ENCODE results near the gene PPDPF.

The PPDPF gene

DNA sequence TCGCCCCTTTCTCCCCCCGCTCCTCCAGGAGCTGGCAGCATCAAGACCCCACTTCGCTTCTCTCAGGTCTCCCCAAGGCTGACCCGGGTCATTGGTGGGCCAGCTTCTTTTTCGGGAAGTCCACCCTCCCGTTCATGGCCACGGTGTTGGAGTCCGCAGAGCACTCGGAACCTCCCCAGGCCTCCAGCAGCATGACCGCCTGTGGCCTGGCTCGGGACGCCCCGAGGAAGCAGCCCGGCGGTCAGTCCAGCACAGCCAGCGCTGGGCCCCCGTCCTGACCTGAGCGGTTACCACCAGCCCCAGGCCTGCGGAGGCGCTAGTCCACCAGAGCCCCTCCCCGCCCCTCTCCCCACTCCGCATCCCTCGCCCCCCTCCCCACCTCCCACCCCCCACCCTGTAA is 1.0 kb downstream of the PPDPF start:
- Histone ChIP-seq H3K9me3 (ENCODE audit: control insufficient read depth, low read length) (no peaks in the 10 kb centered on the region), H3K4me3 (ENCODE audit: insufficient read depth, low read depth, low read length, poor library complexity, severe bottlenecking) (peak overlapping the region; percentile 76), H3K27me3 (replicated peaks; ENCODE audit: control insufficient read depth, insufficient read depth, low read length, poor library complexity, severe bottlenecking) (no peaks in the 10 kb centered on the region), H3K4me1 (ENCODE audit: control insufficient read depth, insufficient read depth, low read length, poor library complexity, severe bottlenecking) (peaks cover 25% of the 10 kb centered on the region), H3K36me3 (ENCODE audit: control insufficient read depth, insufficient read depth, low read length) (peaks cover 10% of the 10 kb centered on the region), H3K27ac (ENCODE audit: insufficient read depth, low read length, poor library complexity, severe bottlenecking) (peak overlapping the region; percentile 70)
- no peak for DNase-seq

DNA sequence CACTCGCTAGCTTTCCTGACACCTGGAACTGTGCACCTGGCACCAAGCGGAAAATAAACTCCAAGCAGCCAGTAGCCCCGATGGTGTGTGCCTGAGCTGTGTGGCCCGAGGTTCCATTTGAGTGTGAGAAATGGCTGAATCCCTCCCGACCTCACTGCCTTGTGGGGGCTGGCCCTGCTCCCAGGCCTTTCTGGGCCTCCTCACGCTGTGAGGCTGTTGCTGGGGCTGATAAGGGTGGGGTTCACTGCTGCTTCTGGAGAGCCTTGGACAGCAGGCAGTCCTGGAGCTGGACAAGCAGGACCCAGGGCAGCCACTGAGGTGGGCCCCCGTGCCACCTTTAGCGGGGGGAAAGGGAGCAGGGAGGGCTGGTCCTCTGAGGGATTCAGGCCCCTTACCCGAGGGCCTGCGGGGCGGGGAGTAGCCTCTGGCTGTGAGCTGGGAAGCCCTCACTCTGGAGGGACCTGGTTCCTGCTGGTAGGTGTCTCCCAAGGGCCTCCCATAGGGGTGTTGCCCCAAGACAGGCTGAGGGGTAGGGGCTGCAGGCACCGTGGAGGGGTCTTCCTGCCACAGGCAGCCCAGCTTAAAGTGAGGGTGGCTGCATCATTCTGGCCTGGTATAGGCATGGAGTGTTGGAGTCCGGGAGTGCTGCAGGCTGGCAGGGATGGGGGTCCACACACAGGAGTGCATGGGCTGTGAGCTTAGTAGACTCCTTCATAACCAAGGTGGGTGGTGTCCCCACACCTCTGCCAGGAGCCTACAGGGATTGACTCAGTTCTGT is 1.7 kb downstream of the PPDPF start:
- Histone ChIP-seq H3K4me3 (ENCODE audit: insufficient read depth, low read depth, low read length, poor library complexity, severe bottlenecking) (no peak overlapping the region), H3K9me3 (ENCODE audit: control insufficient read depth, low read length) (no peaks in the 10 kb centered on the region), H3K4me1 (ENCODE audit: control insufficient read depth, insufficient read depth, low read length, poor library complexity, severe bottlenecking) (peaks cover 25% of the 10 kb centered on the region), H3K27me3 (replicated peaks; ENCODE audit: control insufficient read depth, insufficient read depth, low read length, poor library complexity, severe bottlenecking) (no peaks in the 10 kb centered on the region), H3K27ac (ENCODE audit: insufficient read depth, low read length, poor library complexity, severe bottlenecking) (no peak overlapping the region), H3K36me3 (ENCODE audit: control insufficient read depth, insufficient read depth, low read length) (peaks cover 10% of the 10 kb centered on the region)
- DNase-seq = no peak

DNA sequence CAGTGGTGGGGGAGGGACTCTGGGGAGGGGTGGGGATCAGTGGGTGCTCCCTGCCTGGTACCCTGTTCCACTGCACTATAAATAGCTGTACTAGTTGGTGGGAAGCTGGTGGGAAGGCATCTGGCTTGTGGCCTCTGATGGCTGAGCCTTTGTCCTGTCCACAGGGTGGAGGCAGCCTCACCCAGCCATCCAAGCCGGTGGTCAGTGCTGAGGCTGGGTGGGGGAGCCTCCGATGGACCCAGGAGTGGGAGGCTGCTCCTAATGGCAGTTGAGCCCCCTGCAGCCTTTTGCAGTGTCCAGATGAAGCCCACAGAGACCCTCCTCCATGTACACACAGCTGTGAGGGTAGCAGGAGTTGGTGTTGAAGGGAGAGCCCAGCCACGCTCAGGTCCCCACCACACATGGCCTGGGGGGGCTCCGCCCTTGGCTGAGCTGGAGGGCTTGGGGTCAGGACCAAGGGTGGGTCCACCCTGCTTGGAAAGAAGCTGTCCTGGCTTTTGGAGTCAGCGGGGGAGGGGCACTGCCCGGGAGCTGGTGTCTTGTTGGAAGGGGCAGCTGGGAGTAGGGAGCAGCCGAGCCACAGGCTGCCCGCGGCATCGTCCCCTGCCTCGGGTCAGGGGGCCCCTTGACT is 2.5 kb downstream of the PPDPF start:
- no peaks in the 10 kb centered on the region for H3K27me3 ChIP-seq (replicated peaks; ENCODE audit: control insufficient read depth, insufficient read depth, low read length, poor library complexity, severe bottlenecking)

DNA sequence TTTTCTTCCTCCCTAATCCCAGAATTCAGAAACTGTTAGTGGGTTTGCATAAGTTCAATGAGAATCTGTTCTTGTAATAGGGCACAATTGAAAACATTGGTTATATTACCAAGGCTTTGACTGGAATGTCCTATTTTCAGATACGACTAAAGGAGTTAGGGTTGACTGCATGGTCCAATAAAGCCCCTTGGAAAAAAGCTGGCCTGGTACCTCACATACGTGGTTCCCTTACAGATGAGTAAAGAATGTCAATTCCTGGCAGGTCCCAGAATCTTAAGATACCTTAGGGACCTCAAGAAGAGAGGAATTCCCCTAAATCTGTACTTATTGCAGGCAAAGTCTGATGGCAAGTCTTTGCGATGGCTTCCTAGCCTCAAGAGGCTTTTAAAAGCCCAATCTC is 4.6 kb downstream of the PPDPF start:
- H3K4me1 ChIP-seq (ENCODE audit: control insufficient read depth, insufficient read depth, low read length, poor library complexity, severe bottlenecking) = peaks cover 16% of the 10 kb centered on the region
- H3K27me3 ChIP-seq (replicated peaks; ENCODE audit: control insufficient read depth, insufficient read depth, low read length, poor library complexity, severe bottlenecking) = no peaks in the 10 kb centered on the region
- H3K9me3 ChIP-seq (ENCODE audit: control insufficient read depth, low read length) = no peaks in the 10 kb centered on the region
- no peak for DNase-seq
- H3K36me3 ChIP-seq (ENCODE audit: control insufficient read depth, insufficient read depth, low read length) = peaks cover 10% of the 10 kb centered on the region
- no peak overlapping the region for H3K27ac ChIP-seq (ENCODE audit: insufficient read depth, low read length, poor library complexity, severe bottlenecking)
- H3K4me3 ChIP-seq (ENCODE audit: insufficient read depth, low read depth, low read length, poor library complexity, severe bottlenecking) = no peak overlapping the region

More for the DNA sequence above, 2.5 kb downstream of the PPDPF start:
- peaks cover 25% of the 10 kb centered on the region for H3K4me1 ChIP-seq (ENCODE audit: control insufficient read depth, insufficient read depth, low read length, poor library complexity, severe bottlenecking)
- H3K4me3 ChIP-seq (ENCODE audit: insufficient read depth, low read depth, low read length, poor library complexity, severe bottlenecking) = no peak overlapping the region
- H3K9me3 ChIP-seq (ENCODE audit: control insufficient read depth, low read length) = no peaks in the 10 kb centered on the region
- H3K36me3 ChIP-seq (ENCODE audit: control insufficient read depth, insufficient read depth, low read length) = peaks cover 10% of the 10 kb centered on the region
- no peak overlapping the region for H3K27ac ChIP-seq (ENCODE audit: insufficient read depth, low read length, poor library complexity, severe bottlenecking)
- no peak for DNase-seq

DNA sequence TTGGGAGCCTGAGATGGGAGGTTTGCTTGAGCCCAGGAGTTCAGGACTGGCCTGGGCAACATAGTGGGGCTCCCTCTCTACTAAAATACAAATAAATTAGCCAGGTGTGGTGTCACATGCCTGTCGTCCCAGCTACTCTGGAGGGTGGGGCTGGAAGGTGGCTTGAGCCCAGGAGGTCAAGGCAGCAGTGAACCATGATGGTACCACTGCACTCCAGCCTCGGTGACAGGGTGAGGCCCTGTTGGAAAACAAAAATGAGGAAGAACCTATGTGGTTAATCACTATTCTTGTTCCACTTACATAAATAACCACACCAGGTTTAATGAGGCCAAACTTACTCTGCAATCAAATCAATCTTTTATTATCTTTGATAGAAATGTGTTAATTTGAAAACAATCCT is 5.4 kb downstream of the PPDPF start:
- Histone ChIP-seq H3K4me1 (ENCODE audit: control insufficient read depth, insufficient read depth, low read length, poor library complexity, severe bottlenecking) (peaks cover 16% of the 10 kb centered on the region), H3K27me3 (replicated peaks; ENCODE audit: control insufficient read depth, insufficient read depth, low read length, poor library complexity, severe bottlenecking) (no peaks in the 10 kb centered on the region), H3K36me3 (ENCODE audit: control insufficient read depth, insufficient read depth, low read length) (peaks cover 10% of the 10 kb centered on the region), H3K27ac (ENCODE audit: insufficient read depth, low read length, poor library complexity, severe bottlenecking) (no peak overlapping the region), H3K4me3 (ENCODE audit: insufficient read depth, low read depth, low read length, poor library complexity, severe bottlenecking) (no peak overlapping the region), H3K9me3 (ENCODE audit: control insufficient read depth, low read length) (no peaks in the 10 kb centered on the region)
- no peak for DNase-seq

DNA sequence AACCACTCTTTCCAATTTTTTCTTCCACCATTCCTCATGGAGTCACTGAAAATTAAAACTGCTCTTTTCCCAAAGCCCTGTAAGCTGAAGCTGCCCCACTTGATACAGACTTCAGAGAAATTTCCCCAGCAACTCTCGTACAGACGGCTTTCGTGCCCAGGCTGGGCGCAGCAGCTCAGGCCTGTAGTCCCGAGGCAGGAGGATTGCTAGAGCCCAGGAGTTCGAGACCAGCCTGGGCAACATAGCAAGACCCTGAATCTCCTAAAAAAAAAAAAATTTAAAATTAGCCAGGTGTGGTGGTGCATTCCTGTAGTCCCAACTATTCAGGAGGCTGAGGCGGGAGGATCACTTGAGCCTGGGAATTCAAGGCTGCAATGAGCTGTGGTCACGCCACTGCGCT is 6.6 kb downstream of the PPDPF start:
- H3K36me3 ChIP-seq (ENCODE audit: control insufficient read depth, insufficient read depth, low read length) = peaks cover 10% of the 10 kb centered on the region
- no peaks in the 10 kb centered on the region for H3K9me3 ChIP-seq (ENCODE audit: control insufficient read depth, low read length)
- H3K27me3 ChIP-seq (replicated peaks; ENCODE audit: control insufficient read depth, insufficient read depth, low read length, poor library complexity, severe bottlenecking) = no peaks in the 10 kb centered on the region
- H3K4me3 ChIP-seq (ENCODE audit: insufficient read depth, low read depth, low read length, poor library complexity, severe bottlenecking) = no peak overlapping the region
- peaks cover 5% of the 10 kb centered on the region for H3K4me1 ChIP-seq (ENCODE audit: control insufficient read depth, insufficient read depth, low read length, poor library complexity, severe bottlenecking)
- no peak overlapping the region for H3K27ac ChIP-seq (ENCODE audit: insufficient read depth, low read length, poor library complexity, severe bottlenecking)
- no peak for DNase-seq

DNA sequence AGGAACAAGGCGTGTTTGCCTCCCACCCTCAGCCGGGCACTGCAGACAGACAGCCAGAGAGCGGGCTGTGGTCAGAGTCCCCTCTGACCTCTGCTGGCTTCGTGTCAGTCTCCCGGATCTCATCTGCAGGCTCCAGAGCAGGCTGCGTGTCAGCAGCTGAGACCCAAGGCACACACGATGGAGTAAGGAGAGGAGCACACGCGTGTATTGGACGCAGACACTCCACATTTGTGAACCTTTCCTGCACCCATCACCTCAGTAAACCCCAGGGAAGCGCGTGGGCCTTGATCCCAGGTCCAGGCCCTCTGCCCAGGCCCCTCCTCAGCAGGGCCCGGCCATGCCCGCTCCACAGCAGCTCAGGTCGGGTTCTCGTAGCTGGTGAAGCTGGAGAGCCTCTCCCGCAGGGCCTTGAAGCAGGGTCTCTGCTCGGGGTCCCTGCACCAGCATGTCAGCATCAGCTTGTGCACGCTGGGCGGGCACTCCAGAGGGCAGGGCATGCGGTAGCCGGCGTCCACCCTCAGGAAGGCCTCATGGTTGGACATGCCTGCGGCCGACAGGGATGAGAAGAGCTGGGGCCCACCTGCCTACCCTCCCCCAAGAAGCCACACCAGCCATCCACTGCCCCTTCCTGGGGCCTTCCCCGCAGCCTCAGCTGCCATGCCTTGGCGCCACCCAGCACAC is 8.8 kb downstream of the PPDPF start:
- no peaks in the 10 kb centered on the region for H3K36me3 ChIP-seq (ENCODE audit: control insufficient read depth, insufficient read depth, low read length)
- H3K4me3 ChIP-seq (ENCODE audit: insufficient read depth, low read depth, low read length, poor library complexity, severe bottlenecking) = no peak overlapping the region
- H3K4me1 ChIP-seq (ENCODE audit: control insufficient read depth, insufficient read depth, low read length, poor library complexity, severe bottlenecking) = no peaks in the 10 kb centered on the region
- no peaks in the 10 kb centered on the region for H3K27me3 ChIP-seq (replicated peaks; ENCODE audit: control insufficient read depth, insufficient read depth, low read length, poor library complexity, severe bottlenecking)
- H3K27ac ChIP-seq (ENCODE audit: insufficient read depth, low read length, poor library complexity, severe bottlenecking) = no peak overlapping the region
- DNase-seq = no peak
- H3K9me3 ChIP-seq (ENCODE audit: control insufficient read depth, low read length) = no peaks in the 10 kb centered on the region

DNA sequence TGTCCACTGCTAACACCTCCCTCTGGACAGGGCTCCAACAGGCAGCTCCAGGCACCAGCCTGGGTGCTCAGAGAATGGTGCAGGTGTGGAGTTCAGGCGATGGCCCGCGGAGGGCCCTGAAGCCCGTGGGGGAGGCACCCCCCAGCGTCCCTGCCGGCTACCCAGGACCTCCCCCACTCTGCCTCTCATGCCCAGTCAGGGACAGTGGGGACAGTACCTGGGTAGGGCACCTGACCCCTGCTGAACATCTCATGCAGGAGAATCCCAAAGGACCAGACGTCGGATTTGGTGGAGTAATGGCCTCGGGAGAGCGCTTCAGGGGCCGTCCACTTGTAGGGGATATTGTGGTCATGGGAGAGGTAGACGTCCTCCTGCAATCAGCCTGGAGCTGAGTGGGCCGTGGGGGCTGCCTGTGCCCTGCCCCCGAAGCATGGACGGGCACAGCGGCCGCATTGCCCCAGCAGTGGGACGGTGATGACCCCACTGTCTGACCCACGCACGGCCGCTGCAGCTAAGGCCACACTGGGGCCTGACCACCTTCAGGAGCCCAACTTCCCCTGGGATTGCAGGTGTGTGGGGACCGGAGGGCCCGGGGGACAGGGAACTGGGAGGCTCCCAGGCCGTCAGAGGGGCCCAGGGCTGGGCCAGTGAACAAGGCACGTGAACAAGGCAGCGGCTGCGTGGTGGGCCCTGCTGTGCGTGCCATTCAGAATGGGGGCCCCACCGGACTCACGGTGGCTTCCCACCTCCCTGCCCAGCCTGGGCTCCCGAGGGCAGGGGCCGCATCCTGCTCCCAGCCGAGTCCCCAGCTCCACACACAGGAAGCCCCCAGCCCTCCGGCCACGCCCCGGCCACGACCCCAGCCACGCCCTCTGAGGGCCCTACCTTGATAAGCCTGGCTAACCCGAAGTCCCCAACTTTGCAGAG is 9.6 kb downstream of the PPDPF start:
- H3K9me3 ChIP-seq (ENCODE audit: control insufficient read depth, low read length) = no peaks in the 10 kb centered on the region
- no peak overlapping the region for H3K4me3 ChIP-seq (ENCODE audit: insufficient read depth, low read depth, low read length, poor library complexity, severe bottlenecking)
- no peak for DNase-seq
- no peaks in the 10 kb centered on the region for H3K36me3 ChIP-seq (ENCODE audit: control insufficient read depth, insufficient read depth, low read length)
- no peaks in the 10 kb centered on the region for H3K4me1 ChIP-seq (ENCODE audit: control insufficient read depth, insufficient read depth, low read length, poor library complexity, severe bottlenecking)
- H3K27me3 ChIP-seq (replicated peaks; ENCODE audit: control insufficient read depth, insufficient read depth, low read length, poor library complexity, severe bottlenecking) = no peaks in the 10 kb centered on the region
- no peak overlapping the region for H3K27ac ChIP-seq (ENCODE audit: insufficient read depth, low read length, poor library complexity, severe bottlenecking)

DNA sequence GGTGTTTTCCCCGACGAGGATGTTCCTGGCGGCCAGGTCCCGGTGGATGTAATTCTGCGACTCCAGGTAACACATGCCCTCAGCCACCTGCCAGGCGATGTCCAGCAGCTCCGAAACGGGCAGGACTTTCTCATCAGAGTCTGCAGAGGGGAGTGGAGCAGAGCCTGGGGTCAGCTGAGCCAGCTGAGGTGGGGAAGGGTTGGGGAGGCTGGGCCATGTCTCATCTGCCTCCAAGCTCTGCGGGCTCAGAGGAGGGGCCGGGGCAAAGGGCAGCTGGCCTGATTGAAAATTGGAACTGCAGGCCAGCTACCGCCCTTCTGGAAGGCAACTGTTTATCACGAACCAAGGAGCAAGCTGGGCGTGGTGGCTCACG is 10.2 kb downstream of the PPDPF start:
- Histone ChIP-seq H3K4me3 (ENCODE audit: insufficient read depth, low read depth, low read length, poor library complexity, severe bottlenecking) (no peak overlapping the region), H3K36me3 (ENCODE audit: control insufficient read depth, insufficient read depth, low read length) (no peaks in the 10 kb centered on the region), H3K27ac (ENCODE audit: insufficient read depth, low read length, poor library complexity, severe bottlenecking) (no peak overlapping the region), H3K27me3 (replicated peaks; ENCODE audit: control insufficient read depth, insufficient read depth, low read length, poor library complexity, severe bottlenecking) (no peaks in the 10 kb centered on the region), H3K4me1 (ENCODE audit: control insufficient read depth, insufficient read depth, low read length, poor library complexity, severe bottlenecking) (no peaks in the 10 kb centered on the region), H3K9me3 (ENCODE audit: control insufficient read depth, low read length) (no peaks in the 10 kb centered on the region)
- DNase-seq = no peak

Measured in effector memory CD4-positive, alpha-beta T cell (primary cell).